Uterus (tissue), 4 donors: ENCODE results near the gene CREB5. TPM values are rescaled to one million over a fixed set of nuclear protein-coding genes. Genes with fewer than 3 reads are reported as not detected.

ENCODE experiments used
- DNase-seq, 2 donors: peaks; one replicate each; pipeline ENCODE4 v3.0.0-alpha.2; 2019 to 2020
- H3K27ac ChIP-seq, 2 donors: fragments of 200-600 bp; sonication (generic); 1 replicate in 1 of 2; 2 replicates in 1 of 2; pipeline ENCODE4 v1.5.1; 2016 to 2018
- H3K27me3 ChIP-seq, 2 donors: fragments of 200-600 bp; sonication (generic); one replicate each; pipeline ENCODE4 v1.5.1; 2018 to 2019; ENCODE audit warnings: control low read depth in 1 of 2
- H3K36me3 ChIP-seq, 2 donors: fragments of 200-600 bp; sonication (generic); one replicate each; pipeline ENCODE4 v1.5.1; 2019; ENCODE audit warnings: control low read depth in 1 of 2
- H3K4me1 ChIP-seq, 2 donors: fragments of 200-600 bp; sonication (generic); one replicate each; pipeline ENCODE4 v1.5.1; 2018 to 2019; ENCODE audit warnings: control low read depth in 1 of 2
- H3K4me3 ChIP-seq, 2 donors: fragments of 200-600 bp; sonication (generic); 1 replicate in 1 of 2; 2 replicates in 1 of 2; pipeline ENCODE4 v1.5.1; 2018 to 2019; ENCODE audit warnings: mild to moderate bottlenecking in 1 of 2
- H3K9me3 ChIP-seq, 2 donors: fragments of 200-600 bp; sonication (generic); one replicate each; pipeline ENCODE4 v1.5.1; 2019; ENCODE audit warnings: control low read depth in 1 of 2
- POLR2A ChIP-seq, 2 donors: fragments of 450-650 bp; IDR thresholded peaks; one replicate each; pipeline ENCODE4 v1.6.1; 2016; ENCODE audit warnings: antibody characterized with exemption in 2 of 2, mild to moderate bottlenecking in 1 of 2, moderate library complexity in 1 of 2
- intact Hi-C: fragments of 100-400 bp; cut with DNase I; formaldehyde crosslinking; loops from one replicate; pipeline ENCODE4 v1.15.1; 2023; ENCODE audit warnings: low total_unique reads
- total RNA-seq, 4 donors: library from RNA; depleted of rRNA in 3 of 4; stranded (reverse); fragments of >200 nt in 3 of 4; gene quantifications; one replicate each; pipeline versions ENCODE4 v1.1.0 to v1.2.4, GENCODE V29; 2014 to 2023
- TF ChIP-seq, protein P1 (sequence below), 4 experiments: fragments of 200-600 bp in 2 of 4; fragments of 450-650 bp in 2 of 4; sonication (generic) in 2 of 4; IDR thresholded peaks; one replicate each; pipeline ENCODE4 v1.5.1; 2016 to 2019; ENCODE audit warnings: antibody characterized with exemption in 4 of 4, mild to moderate bottlenecking in 2 of 4, moderate library complexity in 1 of 4
- donor health status: DM: yes; HTN: yes; CAD: no.

The CREB5 gene
- total RNA-seq, 4 donors from 2014 or later: 7.1 to 40.2 (median 23.9) TPM

GRCh38 chr7:28858895-28859294 is 446.6 kb downstream of the CREB5 start:
- intact Hi-C loops: no loop called here
- no peak overlapping the region for H3K4me3 ChIP-seq
- no peak for DNase-seq
- no peak overlapping the region for H3K27ac ChIP-seq
- no peaks in the 10 kb centered on the region for H3K9me3 ChIP-seq
- H3K36me3 ChIP-seq: no peaks in the 10 kb centered on the region
- TF ChIP-seq POLR2A (IDR thresholded peaks at IDR 0.05): no peak
- TF ChIP-seq, protein P1, sequence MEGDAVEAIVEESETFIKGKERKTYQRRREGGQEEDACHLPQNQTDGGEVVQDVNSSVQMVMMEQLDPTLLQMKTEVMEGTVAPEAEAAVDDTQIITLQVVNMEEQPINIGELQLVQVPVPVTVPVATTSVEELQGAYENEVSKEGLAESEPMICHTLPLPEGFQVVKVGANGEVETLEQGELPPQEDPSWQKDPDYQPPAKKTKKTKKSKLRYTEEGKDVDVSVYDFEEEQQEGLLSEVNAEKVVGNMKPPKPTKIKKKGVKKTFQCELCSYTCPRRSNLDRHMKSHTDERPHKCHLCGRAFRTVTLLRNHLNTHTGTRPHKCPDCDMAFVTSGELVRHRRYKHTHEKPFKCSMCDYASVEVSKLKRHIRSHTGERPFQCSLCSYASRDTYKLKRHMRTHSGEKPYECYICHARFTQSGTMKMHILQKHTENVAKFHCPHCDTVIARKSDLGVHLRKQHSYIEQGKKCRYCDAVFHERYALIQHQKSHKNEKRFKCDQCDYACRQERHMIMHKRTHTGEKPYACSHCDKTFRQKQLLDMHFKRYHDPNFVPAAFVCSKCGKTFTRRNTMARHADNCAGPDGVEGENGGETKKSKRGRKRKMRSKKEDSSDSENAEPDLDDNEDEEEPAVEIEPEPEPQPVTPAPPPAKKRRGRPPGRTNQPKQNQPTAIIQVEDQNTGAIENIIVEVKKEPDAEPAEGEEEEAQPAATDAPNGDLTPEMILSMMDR (IDR thresholded peaks at IDR 0.05): no peak
- no peaks in the 10 kb centered on the region for H3K27me3 ChIP-seq
- H3K4me1 ChIP-seq: no peaks in the 10 kb centered on the region

- no peak overlapping the region for H3K4me3 ChIP-seq
Observed at GRCh38 chr7:28861825-28862224, 449.5 kb downstream of the CREB5 start.

DNA sequence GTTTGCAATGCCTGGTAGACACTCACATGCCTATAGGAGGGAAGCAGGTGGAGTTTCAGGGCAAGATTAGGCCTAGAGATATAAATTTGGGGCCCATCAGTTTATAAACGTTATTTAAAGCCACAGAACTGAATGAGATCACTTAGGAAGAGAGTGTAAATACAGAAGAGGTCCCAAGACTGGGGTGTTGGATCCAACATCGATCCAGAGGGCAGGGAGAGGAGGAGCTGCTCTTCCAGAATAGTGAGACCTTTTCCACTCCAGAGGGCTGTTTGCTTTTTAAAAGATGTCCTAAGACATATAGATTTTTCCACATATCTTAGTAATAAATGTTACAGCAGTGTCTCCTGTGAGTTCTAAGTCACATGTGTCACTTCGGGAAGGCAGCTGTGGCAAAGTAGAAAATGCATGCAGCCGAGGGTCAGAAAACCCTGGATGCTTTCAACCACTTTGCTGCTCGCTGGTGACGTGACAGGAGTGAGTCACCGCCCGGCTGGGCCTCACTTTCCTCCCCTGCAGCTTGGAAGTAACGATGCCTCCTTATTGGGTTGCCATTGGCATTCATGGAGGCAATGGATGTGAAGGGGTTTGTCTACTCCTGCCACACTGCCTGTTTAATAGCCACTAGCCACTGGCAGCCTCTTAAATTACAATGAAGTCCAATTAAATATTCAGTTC is 450.4 kb downstream of the CREB5 start:
- Histone ChIP-seq H3K27me3 (no peaks in the 10 kb centered on the region), H3K36me3 (no peaks in the 10 kb centered on the region), H3K4me3 (no peak overlapping the region), H3K4me1 (no peaks in the 10 kb centered on the region), H3K9me3 (no peaks in the 10 kb centered on the region), H3K27ac (no peak overlapping the region)
- TF ChIP-seq POLR2A (IDR thresholded peaks at IDR 0.05): no peak
- TF ChIP-seq, protein P1 (IDR thresholded peaks at IDR 0.05): no peak
- intact Hi-C loops: no loop called here
- DNase-seq: no peak

More at GRCh38 chr7:28861825-28862224, 449.5 kb downstream of the CREB5 start:
- no peak for DNase-seq
- Histone ChIP-seq H3K27ac (no peak overlapping the region), H3K9me3 (no peaks in the 10 kb centered on the region), H3K36me3 (no peaks in the 10 kb centered on the region), H3K4me1 (no peaks in the 10 kb centered on the region), H3K27me3 (no peaks in the 10 kb centered on the region)
- intact Hi-C loops: no loop called here
- TF ChIP-seq POLR2A (IDR thresholded peaks at IDR 0.05): no peak
- TF ChIP-seq, protein P1 (IDR thresholded peaks at IDR 0.05): no peak

- Histone ChIP-seq H3K4me3 (no peak overlapping the region), H3K27ac (no peak overlapping the region), H3K4me1 (no peaks in the 10 kb centered on the region), H3K27me3 (no peaks in the 10 kb centered on the region), H3K36me3 (no peaks in the 10 kb centered on the region), H3K9me3 (no peaks in the 10 kb centered on the region)
- intact Hi-C loops: no loop called here
- TF ChIP-seq, protein P1 (IDR thresholded peaks at IDR 0.05): no peak
- TF ChIP-seq POLR2A (IDR thresholded peaks at IDR 0.05): no peak
- no peak for DNase-seq
Observed at GRCh38 chr7:28865601-28866144, 453.4 kb downstream of the CREB5 start.

GRCh38 chr7:28868712-28869111 is 456.4 kb downstream of the CREB5 start:
- Histone ChIP-seq H3K27ac (no peak overlapping the region), H3K9me3 (no peaks in the 10 kb centered on the region), H3K36me3 (no peaks in the 10 kb centered on the region), H3K4me1 (no peaks in the 10 kb centered on the region), H3K4me3 (no peak overlapping the region), H3K27me3 (no peaks in the 10 kb centered on the region)
- TF ChIP-seq POLR2A (IDR thresholded peaks at IDR 0.05): no peak
- TF ChIP-seq, protein P1 (IDR thresholded peaks at IDR 0.05): no peak
- intact Hi-C loops: no loop called here
- no peak for DNase-seq
